HepG2 (cell line): ENCODE measurements around the gene PTCD3. TPM values are rescaled to one million over a fixed set of nuclear protein-coding genes. Genes with fewer than 3 reads are reported as not detected.

Experiments used
- ATAC-seq: fragments of 200-7000 bp; cut with Tn5 transposase; 3 replicates; pipeline ENCODE4 v1.9.1; 2020; ENCODE audit warnings: mild to moderate bottlenecking, moderate library complexity
- BruUV-seq: library from RNA; stranded (reverse); fragments of 400-500 nt; replicated peaks from 2 replicates; lab custom pipeline; 2021; lab: Mats Ljungman, UMichigan
- CTCF ChIA-PET: fragments of 300-600 bp; formaldehyde crosslinking; extraction: SDS; loops from one replicate; lab custom pipeline; 2021; ENCODE audit warnings: low total read pairs, inconsistent platforms, low intra/inter-chr PET ratio; lab: Yijun Ruan, JAX
- POLR2A ChIA-PET: fragments of 350-600 bp; sonication (Branson Sonifier 250); formaldehyde crosslinking; loops from one replicate; lab custom pipeline; 2020; ENCODE audit warnings: antibody characterized with exemption, inconsistent platforms; lab: Yijun Ruan, JAX
- DNase-seq: peaks from one replicate; pipeline ENCODE4 v3.0.0-alpha.2; 2015; ENCODE audit warnings: low spot score
- FAIRE-seq: peaks from 3 replicates; lab custom pipeline; 2011; peaks lifted over from hg19 to GRCh38; lab: Jason Lieb, UNC
- H2AFZ ChIP-seq: one replicate; pipeline ENCODE4 v1.6.1; 2011; ENCODE audit warnings: low read length, inconsistent platforms
- H3K27ac ChIP-seq: fragments of 300-600 bp; 3 replicates; pipeline ENCODE4 v1.8.0; 2011; ENCODE audit warnings: mixed run types, mild to moderate bottlenecking, mixed read lengths, low read length, inconsistent platforms; ENCODE audit not compliant: insufficient read depth; ENCODE audit errors: extremely low read length
- H3K27me3 ChIP-seq, 2 experiments: fragments of 200-600 bp in 1 of 2; 2 replicates in 1 of 2; 3 replicates in 1 of 2; pipeline versions ENCODE4 v1.6.0 to v1.8.0; 2011; ENCODE audit warnings: low read length in 2 of 2, mild to moderate bottlenecking in 2 of 2, moderate library complexity in 2 of 2, inconsistent platforms in 1 of 2; ENCODE audit not compliant: insufficient read depth in 2 of 2, control insufficient read depth in 1 of 2
- H3K36me3 ChIP-seq, 2 experiments: fragments of 200-600 bp in 1 of 2; replicated peaks in 1 of 2; 2 replicates in 1 of 2; 3 replicates in 1 of 2; pipeline versions ENCODE4 v1.5.1 to v1.8.0; 2011; ENCODE audit warnings: low read length in 2 of 2, inconsistent platforms in 1 of 2; ENCODE audit not compliant: insufficient read depth in 2 of 2, control insufficient read depth in 1 of 2
- H3K4me1 ChIP-seq: 2 replicates; pipeline ENCODE4 v1.5.1; 2012; ENCODE audit warnings: low read length, inconsistent platforms; ENCODE audit not compliant: insufficient read depth
- H3K4me2 ChIP-seq: 2 replicates; pipeline ENCODE4 v1.6.0; 2011; ENCODE audit warnings: low read depth, low read length, inconsistent platforms
- H3K4me3 ChIP-seq, 3 experiments: fragments of 200-600 bp in 1 of 3; sonication (generic), shearing (Covaris generic) in 1 of 3; replicated peaks in 1 of 3; 2 replicates each; pipeline ENCODE4 v1.5.1; 2011 to 2016; ENCODE audit warnings: low read length in 3 of 3, inconsistent platforms in 2 of 3, low read depth in 2 of 3, mild to moderate bottlenecking in 2 of 3, control low read depth in 1 of 3, mixed read lengths in 1 of 3; ENCODE audit not compliant: insufficient read depth in 1 of 3
- H3K79me2 ChIP-seq: one replicate; pipeline ENCODE4 v1.6.1; 2011; ENCODE audit warnings: low read length, inconsistent platforms; ENCODE audit not compliant: insufficient read depth
- H3K9ac ChIP-seq: 2 replicates; pipeline ENCODE4 v1.6.0; 2011; ENCODE audit warnings: mild to moderate bottlenecking, low read depth, low read length, inconsistent platforms; ENCODE audit not compliant: insufficient read depth
- H3K9me3 ChIP-seq: 2 replicates; pipeline ENCODE4 v1.5.1; 2012; ENCODE audit warnings: mild to moderate bottlenecking, low read length
- H4K20me1 ChIP-seq: 2 replicates; pipeline ENCODE4 v1.6.0; 2011; ENCODE audit warnings: inconsistent platforms, mild to moderate bottlenecking, low read length, moderate library complexity; ENCODE audit not compliant: insufficient read depth
- AGO2 ChIP-seq: fragments of 200-400 bp; formaldehyde crosslinking; optimal IDR thresholded peaks from 2 replicates; pipeline ENCODE3; 2017; ENCODE audit warnings: mild to moderate bottlenecking, low read depth, low read length, moderate library complexity
- CC2D1A ChIP-seq: sonication (generic); formaldehyde crosslinking; IDR thresholded peaks from 2 replicates; pipeline ENCODE4 v1.8.1; 2023; ENCODE audit warnings: mild to moderate bottlenecking, missing genetic modification reagents
- ZNF34 ChIP-seq: sonication (generic); formaldehyde crosslinking; IDR thresholded peaks from 2 replicates; pipeline ENCODE4 v1.4.0; 2020; ENCODE audit warnings: mild to moderate bottlenecking, missing genetic modification reagents, borderline replicate concordance
- WGBS: methylation state at CpG from one replicate; pipeline ENCODE4 v1.1.6; 2017; ENCODE audit warnings: low lambda C conversion rate; 5-methylcytosine and 5-hydroxymethylcytosine counted together
- in situ Hi-C: cut with HindIII; loops from 2 replicates; pipeline ENCODE4 v1.10.0; 2017; ENCODE audit warnings: low pct_unique_long_range_greater_than_20kb; ENCODE audit not compliant: extremely low pct_ligation_motif_present
- intact Hi-C: fragments of 100-400 bp; cut with micrococcal nuclease; formaldehyde crosslinking; loops from one replicate; pipeline ENCODE4 v1.10.0; 2022; ENCODE audit not compliant: unreplicated experiment
- polyA plus RNA-seq, 8 experiments: library from polyadenylated mRNA; depleted of rRNA in 3 of 8; stranded (reverse) in 7 of 8; unstranded in 1 of 8; fragments of >200 nt; fragmentation: Illumina TruSeq in 4 of 8; extraction: Trizol in 4 of 8; gene quantifications; 2 replicates each; pipeline versions ENCODE4 v1.2.1 to v1.2.3, GENCODE V29; 2011 to 2016; ENCODE audit warnings: low read depth in 4 of 8, missing spikeins in 1 of 8, mixed read lengths in 1 of 8; ENCODE audit not compliant: insufficient read depth in 1 of 8
- total RNA-seq, 5 experiments: library from RNA; depleted of rRNA; stranded (reverse); fragments of >200 nt; fragmentation: Illumina TruSeq; extraction: Trizol; gene quantifications; 2 replicates each; pipeline ENCODE4 v1.2.3, GENCODE V29; 2016; ENCODE audit warnings: low read depth in 1 of 5
- TF ChIP-seq, protein P1 (sequence below), 2 experiments: sonication (generic) in 1 of 2; formaldehyde crosslinking in 1 of 2; IDR thresholded peaks; 2 replicates each; pipeline versions ENCODE4 v1.6.1 to v1.9.0; 2014 to 2022; ENCODE audit warnings: antibody characterized with exemption in 1 of 2, borderline replicate concordance in 1 of 2, inconsistent platforms in 1 of 2, low read depth in 1 of 2, missing genetic modification reagents in 1 of 2

The PTCD3 gene
- total and polyA plus RNA-seq, 2 of the 13 experiments (the other 11 are each of a cell fraction or from before 2014, with no cell fraction given): 124 to 309 TPM

DNA sequence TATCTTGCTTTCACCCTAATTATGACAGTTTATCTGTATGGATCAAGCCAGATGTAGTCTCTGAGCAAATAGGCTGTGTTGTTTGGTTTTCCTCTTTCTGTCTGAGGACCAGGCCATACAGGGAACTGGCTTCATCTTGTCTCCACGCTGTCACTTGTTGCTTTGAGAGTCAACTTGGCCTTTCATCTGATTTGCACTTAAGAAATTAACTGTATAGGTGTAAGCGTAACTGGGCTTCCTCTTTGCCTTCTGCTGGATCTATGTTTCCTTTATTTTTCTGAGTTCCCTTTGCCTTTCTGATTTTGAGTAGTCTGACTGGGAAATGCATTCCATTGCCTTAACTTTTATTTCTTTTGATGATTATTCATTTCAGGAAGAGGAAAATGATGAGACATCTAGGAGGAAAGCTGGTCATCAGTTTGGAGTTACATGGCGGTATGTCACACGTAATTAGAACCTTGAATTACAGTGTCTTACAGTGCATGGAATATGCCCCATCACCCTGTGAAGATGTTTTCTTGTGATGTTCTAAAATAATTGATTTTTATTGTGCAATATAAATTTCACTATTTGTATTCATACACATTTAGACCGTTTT, 17.4 kb downstream of the PTCD3 start (continued):
- TF ChIP-seq, protein P1, sequence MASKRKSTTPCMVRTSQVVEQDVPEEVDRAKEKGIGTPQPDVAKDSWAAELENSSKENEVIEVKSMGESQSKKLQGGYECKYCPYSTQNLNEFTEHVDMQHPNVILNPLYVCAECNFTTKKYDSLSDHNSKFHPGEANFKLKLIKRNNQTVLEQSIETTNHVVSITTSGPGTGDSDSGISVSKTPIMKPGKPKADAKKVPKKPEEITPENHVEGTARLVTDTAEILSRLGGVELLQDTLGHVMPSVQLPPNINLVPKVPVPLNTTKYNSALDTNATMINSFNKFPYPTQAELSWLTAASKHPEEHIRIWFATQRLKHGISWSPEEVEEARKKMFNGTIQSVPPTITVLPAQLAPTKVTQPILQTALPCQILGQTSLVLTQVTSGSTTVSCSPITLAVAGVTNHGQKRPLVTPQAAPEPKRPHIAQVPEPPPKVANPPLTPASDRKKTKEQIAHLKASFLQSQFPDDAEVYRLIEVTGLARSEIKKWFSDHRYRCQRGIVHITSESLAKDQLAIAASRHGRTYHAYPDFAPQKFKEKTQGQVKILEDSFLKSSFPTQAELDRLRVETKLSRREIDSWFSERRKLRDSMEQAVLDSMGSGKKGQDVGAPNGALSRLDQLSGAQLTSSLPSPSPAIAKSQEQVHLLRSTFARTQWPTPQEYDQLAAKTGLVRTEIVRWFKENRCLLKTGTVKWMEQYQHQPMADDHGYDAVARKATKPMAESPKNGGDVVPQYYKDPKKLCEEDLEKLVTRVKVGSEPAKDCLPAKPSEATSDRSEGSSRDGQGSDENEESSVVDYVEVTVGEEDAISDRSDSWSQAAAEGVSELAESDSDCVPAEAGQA (IDR thresholded peaks at IDR 0.05; ENCODE audit: low read depth): no peak
- TF ChIP-seq, protein P1 (CRISPR knock-in tag; IDR thresholded peaks at IDR 0.05; ENCODE audit: borderline replicate concordance): no peak

DNA sequence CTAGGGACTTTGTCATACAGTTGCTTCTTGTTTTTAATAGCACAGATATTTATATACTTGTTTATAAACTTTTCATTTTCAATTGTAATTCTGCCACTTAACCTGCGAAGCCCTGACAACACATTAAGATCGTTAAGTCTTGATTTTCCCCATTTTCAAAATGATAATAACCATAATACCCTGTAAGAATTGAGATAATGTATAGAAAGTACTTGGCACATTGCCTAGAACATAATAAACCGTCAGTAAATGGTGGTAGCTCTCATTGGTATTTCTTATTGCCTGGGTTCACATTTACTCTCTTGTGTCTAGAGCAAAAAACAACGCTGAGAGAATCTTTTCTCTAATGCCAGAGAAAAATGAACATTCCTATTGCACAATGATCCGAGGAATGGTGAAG, 18.6 kb downstream of the PTCD3 start:
- Histone ChIP-seq H3K9me3 (no peaks in the 10 kb centered on the region), H3K9ac (no peak overlapping the region), H4K20me1 (no peaks in the 10 kb centered on the region), H3K36me3 (peaks cover 56 to 99% of the 10 kb centered on the region in 2 experiments), H3K4me3 (no peak overlapping the region), H3K4me2 (no peak overlapping the region), H3K27ac (no peak overlapping the region), H3K79me2 (no peaks in the 10 kb centered on the region), H3K27me3 (no peaks in the 10 kb centered on the region), H2AFZ (no peak overlapping the region), H3K4me1 (no peaks in the 10 kb centered on the region)
- DNase-seq: no peak
- in situ Hi-C loops (no loop called here), intact Hi-C loops (no loop called here)
- 95% methylated on average over 5 of the region's 5 CpGs for WGBS
- TF ChIP-seq CC2D1A (no peak), ZNF34 (CRISPR knock-in tag) (no peak), AGO2 (peak; percentile 26)
- POLR2A ChIA-PET: no interaction called here
- FAIRE-seq: no peak
- no peak for ATAC-seq
- TSS peak; percentile 4 for BruUV-seq
- CTCF ChIA-PET: no interaction called here
